Measurements from ENCODE around the gene MAMLD1. TPM values are rescaled to one million over a fixed set of nuclear protein-coding genes. Genes with fewer than 3 reads are reported as not detected.

The MAMLD1 gene
- total and polyA plus RNA-seq, 9 of the 15 experiments (the other 6 are each of a cell fraction or from before 2014, with no cell fraction given), result 0.12 to 0.18 TPM; not detected in 7

- no TSS peak for BruUV-seq (replicated peaks)
- ChIA-PET CTCF (ENCODE audit: low intra/inter-chr PET ratio) (no interaction called here), POLR2A (no interaction called here)
- H3K4me1 ChIP-seq (replicated peaks in 1 of 2; ENCODE audit: control insufficient read depth in 2 of 2, insufficient read depth in 2 of 2, low read length in 2 of 2), result no peaks in the 10 kb centered on the region
- TF ChIP-seq, protein P1, sequence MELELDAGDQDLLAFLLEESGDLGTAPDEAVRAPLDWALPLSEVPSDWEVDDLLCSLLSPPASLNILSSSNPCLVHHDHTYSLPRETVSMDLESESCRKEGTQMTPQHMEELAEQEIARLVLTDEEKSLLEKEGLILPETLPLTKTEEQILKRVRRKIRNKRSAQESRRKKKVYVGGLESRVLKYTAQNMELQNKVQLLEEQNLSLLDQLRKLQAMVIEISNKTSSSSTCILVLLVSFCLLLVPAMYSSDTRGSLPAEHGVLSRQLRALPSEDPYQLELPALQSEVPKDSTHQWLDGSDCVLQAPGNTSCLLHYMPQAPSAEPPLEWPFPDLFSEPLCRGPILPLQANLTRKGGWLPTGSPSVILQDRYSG (tag; conservative IDR thresholded peaks at IDR 0.05; ENCODE audit: low read depth), result no peak
- no peak for TF ChIP-seq CHCHD3 (CRISPR knock-in tag; IDR thresholded peaks at IDR 0.05)
- no peak for TF ChIP-seq SMAD4 (CRISPR knock-in tag; conservative IDR thresholded peaks at IDR 0.05)
- TF ChIP-seq MCM7 (IDR thresholded peaks at IDR 0.05), result no peak
- TF ChIP-seq, protein P2, sequence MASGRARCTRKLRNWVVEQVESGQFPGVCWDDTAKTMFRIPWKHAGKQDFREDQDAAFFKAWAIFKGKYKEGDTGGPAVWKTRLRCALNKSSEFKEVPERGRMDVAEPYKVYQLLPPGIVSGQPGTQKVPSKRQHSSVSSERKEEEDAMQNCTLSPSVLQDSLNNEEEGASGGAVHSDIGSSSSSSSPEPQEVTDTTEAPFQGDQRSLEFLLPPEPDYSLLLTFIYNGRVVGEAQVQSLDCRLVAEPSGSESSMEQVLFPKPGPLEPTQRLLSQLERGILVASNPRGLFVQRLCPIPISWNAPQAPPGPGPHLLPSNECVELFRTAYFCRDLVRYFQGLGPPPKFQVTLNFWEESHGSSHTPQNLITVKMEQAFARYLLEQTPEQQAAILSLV (tag; IDR thresholded peaks at IDR 0.05), result no peak
- TF ChIP-seq ZNF212 (CRISPR knock-in tag; IDR thresholded peaks at IDR 0.05), result no peak
- no peak for TF ChIP-seq THAP7 (CRISPR knock-in tag; IDR thresholded peaks at IDR 0.05)
- TF ChIP-seq PRMT5 (CRISPR knock-in tag; IDR thresholded peaks at IDR 0.05), result no peak
- TF ChIP-seq FOXJ2 (tag; IDR thresholded peaks at IDR 0.05), result no peak
- no peak for TF ChIP-seq ILF3 (IDR thresholded peaks at IDR 0.05; ENCODE audit: borderline replicate concordance)
- TF ChIP-seq, protein P3, sequence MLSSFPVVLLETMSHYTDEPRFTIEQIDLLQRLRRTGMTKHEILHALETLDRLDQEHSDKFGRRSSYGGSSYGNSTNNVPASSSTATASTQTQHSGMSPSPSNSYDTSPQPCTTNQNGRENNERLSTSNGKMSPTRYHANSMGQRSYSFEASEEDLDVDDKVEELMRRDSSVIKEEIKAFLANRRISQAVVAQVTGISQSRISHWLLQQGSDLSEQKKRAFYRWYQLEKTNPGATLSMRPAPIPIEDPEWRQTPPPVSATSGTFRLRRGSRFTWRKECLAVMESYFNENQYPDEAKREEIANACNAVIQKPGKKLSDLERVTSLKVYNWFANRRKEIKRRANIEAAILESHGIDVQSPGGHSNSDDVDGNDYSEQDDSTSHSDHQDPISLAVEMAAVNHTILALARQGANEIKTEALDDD (IDR thresholded peaks at IDR 0.05), result no peak
- no peak for TF ChIP-seq TRIM25 (IDR thresholded peaks at IDR 0.05; ENCODE audit: borderline replicate concordance)
- TF ChIP-seq MCM5 (IDR thresholded peaks at IDR 0.05; ENCODE audit: low read depth), result no peak
- TF ChIP-seq ZNF354B (CRISPR knock-in tag; IDR thresholded peaks at IDR 0.05), result no peak
- no peak for TF ChIP-seq CBX1 (IDR thresholded peaks at IDR 0.05; ENCODE audit: low read depth)
- no peak for TF ChIP-seq ZNF79 (CRISPR knock-in tag; IDR thresholded peaks at IDR 0.05; ENCODE audit: low read depth)
- TF ChIP-seq MBD2 (IDR thresholded peaks at IDR 0.05; ENCODE audit: borderline replicate concordance, low read depth), result no peak
- no peaks in the 10 kb centered on the region for H3K9me1 ChIP-seq (ENCODE audit: control insufficient read depth, insufficient read depth, low read length)
- intact Hi-C loops (cut with micrococcal nuclease), result no loop called here
- ATAC-seq (no peak), FAIRE-seq (no peak), DNase-seq (ENCODE audit: extremely low read depth in 1 of 4, low spot score in 3 of 4) (no peak)
- H4K20me1 ChIP-seq (replicated peaks; ENCODE audit: control insufficient read depth, insufficient read depth, low read length), result 0 out of 2 replicates have a peak, but pooled peaks cover 5% of the 10 kb centered on the region
- H3K36me3 ChIP-seq (ENCODE audit: control insufficient read depth, insufficient read depth, low read length), result no peaks in the 10 kb centered on the region
- H3K9me3 ChIP-seq (replicated peaks; ENCODE audit: control insufficient read depth, insufficient read depth, low read depth, low read length), result no peaks in the 10 kb centered on the region
- no peak overlapping the region for H3K9ac ChIP-seq (ENCODE audit: insufficient read depth in 1 of 2, low read depth in 2 of 2, low read length in 2 of 2)
- H3K4me3 ChIP-seq, result no peak overlapping the region
- in situ Hi-C loops (cut with MboI), result no loop called here
- no peaks in the 10 kb centered on the region for H3K79me2 ChIP-seq (ENCODE audit: control insufficient read depth, insufficient read depth, low read length)
- WGBS (ENCODE audit: insufficient coverage, low coverage, missing lambda C conversion rate), result 4% methylated on average over 5 of the region's 5 CpGs
- H2AFZ ChIP-seq (ENCODE audit: low read depth, low read length), result no peak overlapping the region
- H3K27me3 ChIP-seq (ENCODE audit: control insufficient read depth in 2 of 2, insufficient read depth in 2 of 2, low read length in 2 of 2), result peaks cover 0 to 9% of the 10 kb centered on the region in 2 experiments; a peak in 2 of 5 replicates
- no peak overlapping the region for H3K27ac ChIP-seq (ENCODE audit: extremely low read depth, low read depth, low read length)
- no peak overlapping the region for H3K4me2 ChIP-seq (ENCODE audit: insufficient read depth, low read length)
Observed at GRCh38 chrX:150313514-150313913, 49.6 kb upstream of the MAMLD1 start.

Measured in K562 (cell line).